ENCODE data around the gene FBXW8.
A peak's percentile ranks its signal among the peaks of the same experiment; 100 is the strongest.

The FBXW8 gene

GRCh38 chr12:116870306-116870705 is 40.4 kb upstream of the FBXW8 start:
- TF ChIP-seq BACH2 (CRISPR knock-in tag; IDR thresholded peaks at IDR 0.05; ENCODE audit: borderline replicate concordance) (no peak), GLIS3 (CRISPR knock-in tag; IDR thresholded peaks at IDR 0.05) (no peak), POU6F1 (CRISPR knock-in tag; IDR thresholded peaks at IDR 0.05; ENCODE audit: borderline replicate concordance, low read depth) (no peak), CREB5 (CRISPR knock-in tag; IDR thresholded peaks at IDR 0.05; ENCODE audit: low read depth) (no peak), PPARA (CRISPR knock-in tag; IDR thresholded peaks at IDR 0.05; ENCODE audit: borderline replicate concordance) (no peak), ESRRG (CRISPR knock-in tag; IDR thresholded peaks at IDR 0.05) (no peak), RARB (CRISPR knock-in tag; IDR thresholded peaks at IDR 0.05) (no peak), TSHZ2 (CRISPR knock-in tag; IDR thresholded peaks at IDR 0.05) (no peak), OSR1 (CRISPR knock-in tag; IDR thresholded peaks at IDR 0.05) (no peak), SNAI2 (CRISPR knock-in tag; IDR thresholded peaks at IDR 0.05) (no peak), ZNF8 (CRISPR knock-in tag; IDR thresholded peaks at IDR 0.05) (no peak), ISL1 (CRISPR knock-in tag; IDR thresholded peaks at IDR 0.05) (no peak), CSRNP3 (CRISPR knock-in tag; IDR thresholded peaks at IDR 0.05) (no peak), TOX (CRISPR knock-in tag; IDR thresholded peaks at IDR 0.05; ENCODE audit: borderline replicate concordance) (no peak), ZFP30 (CRISPR knock-in tag; IDR thresholded peaks at IDR 0.05) (no peak), ZFP3 (CRISPR knock-in tag; IDR thresholded peaks at IDR 0.05) (no peak), ZNF70 (CRISPR knock-in tag; IDR thresholded peaks at IDR 0.05) (no peak), CSDC2 (CRISPR knock-in tag; IDR thresholded peaks at IDR 0.05) (no peak), ZNF565 (CRISPR knock-in tag; conservative IDR thresholded peaks at IDR 0.05; ENCODE audit: low read depth) (no peak), PATZ1 (CRISPR knock-in tag; IDR thresholded peaks at IDR 0.05; ENCODE audit: borderline replicate concordance) (no peak)
- ATAC-seq, result no peak

- no peak for ATAC-seq
- TF ChIP-seq ZNF565 (CRISPR knock-in tag; conservative IDR thresholded peaks at IDR 0.05; ENCODE audit: low read depth) (peak; percentile 93), CSDC2 (CRISPR knock-in tag; IDR thresholded peaks at IDR 0.05) (no peak)
Measured at GRCh38 chr12:116874324-116874995, 36.3 kb upstream of the FBXW8 start.

GRCh38 chr12:116876151-116876869 is 34.4 kb upstream of the FBXW8 start:
- TF ChIP-seq CREB5 (CRISPR knock-in tag; IDR thresholded peaks at IDR 0.05; ENCODE audit: low read depth) (no peak), POU6F1 (CRISPR knock-in tag; IDR thresholded peaks at IDR 0.05; ENCODE audit: borderline replicate concordance, low read depth) (no peak)

More at GRCh38 chr12:116876151-116876869, 34.4 kb upstream of the FBXW8 start:
- ATAC-seq, result no peak
